NCI-H2107 (cell line): ENCODE data around the gene CNTN6.
"Not testable (repeated sequence)": the region's sequence is repeated elsewhere in the genome, so short reads cannot be mapped to it uniquely, and the experiment has no call there.

Source experiments
- DNase-seq: peaks from one replicate; lab custom pipeline; 2025; lab: John Stamatoyannopoulos, UW

CNTN6 gene

GRCh38 chr3:1288805-1289494 lies 196.1 kb downstream of the CNTN6 start:
- DNase-seq = no peak

- DNase-seq = no peak
Observed at GRCh38 chr3:1292571-1293071, 199.8 kb downstream of the CNTN6 start.

DNA sequence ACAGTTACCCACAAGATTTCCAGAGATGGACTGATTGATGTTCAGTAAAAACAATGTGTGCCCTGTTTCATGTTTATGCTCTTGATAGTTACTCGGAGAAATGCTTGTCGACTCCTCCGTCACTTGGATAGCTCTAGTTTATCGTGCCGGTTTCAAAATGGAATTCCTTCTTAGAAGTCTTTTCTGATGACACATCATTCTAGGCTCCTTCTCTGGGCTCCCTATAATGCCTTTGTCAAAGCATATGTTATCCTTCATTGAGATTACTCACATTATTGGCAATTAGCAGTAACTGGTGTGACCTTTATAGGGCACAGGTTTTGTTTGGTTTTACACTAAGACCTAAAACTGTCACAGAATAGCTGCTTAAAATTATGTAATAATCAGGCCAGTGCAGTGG lies 201.8 kb downstream of the CNTN6 start:
- no peak for DNase-seq

DNA sequence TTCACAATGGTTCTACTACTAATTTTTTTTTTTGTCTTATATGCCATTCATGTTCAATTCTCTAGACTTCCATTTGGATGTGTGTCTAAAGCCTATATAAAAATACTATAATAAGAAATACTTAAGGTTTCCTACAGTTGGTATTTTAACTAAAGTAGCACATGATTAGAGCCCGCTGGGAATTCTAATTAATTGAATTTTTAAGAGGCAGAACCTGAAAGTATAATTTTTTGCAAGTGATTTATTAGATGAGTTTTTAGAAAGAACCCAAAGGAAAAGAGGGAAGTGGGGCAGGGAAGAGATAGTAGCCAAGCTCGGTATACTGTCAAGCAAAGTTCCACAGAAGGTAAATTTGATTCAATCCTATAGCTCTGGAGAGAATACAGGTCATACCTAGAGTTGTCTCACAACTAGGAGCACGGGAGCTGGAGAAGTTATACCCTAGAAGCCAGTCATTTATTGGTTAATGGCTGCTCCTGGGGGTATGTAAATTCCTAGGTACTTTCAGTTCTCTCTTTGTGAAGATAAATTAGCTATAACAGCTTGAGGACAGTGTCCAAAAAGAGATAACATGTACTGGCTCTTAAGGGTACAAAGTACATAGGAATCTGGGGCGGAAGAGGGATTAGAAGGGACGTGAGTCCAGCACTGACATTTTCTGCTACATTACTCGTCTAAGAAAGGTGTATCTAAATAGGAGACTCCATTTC lies 225.6 kb downstream of the CNTN6 start:
- no peak for DNase-seq

- no peak for DNase-seq
Observed at GRCh38 chr3:1326546-1326945, 233.7 kb downstream of the CNTN6 start.

GRCh38 chr3:1330107-1330506 lies 237.3 kb downstream of the CNTN6 start:
- DNase-seq = no peak

DNA sequence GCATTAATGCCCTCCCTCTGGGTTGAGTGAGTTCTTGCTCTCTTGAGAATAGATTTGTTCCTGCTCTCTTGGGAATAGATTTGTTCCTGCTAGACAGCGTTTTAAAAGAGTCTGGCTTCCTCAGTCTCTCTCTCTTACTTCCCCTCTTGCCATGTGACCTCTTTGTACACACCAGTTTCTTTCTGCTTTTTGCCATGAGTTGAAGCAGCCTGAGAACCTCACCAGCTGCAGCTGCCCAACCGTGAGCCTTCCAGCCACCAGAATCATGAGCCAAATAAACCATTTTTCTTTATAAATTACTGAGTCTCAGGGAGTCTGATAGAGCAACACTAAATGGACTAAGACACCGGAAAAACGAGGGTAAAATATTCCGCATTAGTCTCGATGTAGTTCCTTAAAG lies 253.6 kb downstream of the CNTN6 start:
- DNase-seq = no peak

DNA sequence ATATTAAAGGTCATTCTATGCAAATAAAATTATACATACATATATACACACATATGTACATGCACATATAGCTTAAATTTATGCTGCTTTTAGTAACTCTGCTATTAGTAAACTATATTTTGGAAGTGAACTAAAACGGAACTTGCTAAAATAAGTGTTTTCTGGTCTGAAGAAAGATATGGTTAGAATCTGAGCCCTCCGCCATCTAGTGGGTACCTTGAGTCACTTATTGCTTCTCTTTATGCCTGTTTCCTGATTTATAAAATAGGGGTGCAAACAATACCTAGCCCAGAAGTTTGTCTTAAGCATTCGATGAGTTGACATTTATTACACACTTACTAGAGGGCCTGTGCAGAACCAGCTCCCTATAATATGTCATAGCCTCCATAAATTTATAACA lies 255.7 kb downstream of the CNTN6 start:
- DNase-seq = no peak

- DNase-seq = no peak
Observed at GRCh38 chr3:1350885-1351284, 258.1 kb downstream of the CNTN6 start.

- DNase-seq = no peak
Observed at GRCh38 chr3:1355691-1356090, 262.9 kb downstream of the CNTN6 start.

GRCh38 chr3:1356101-1356500 lies 263.3 kb downstream of the CNTN6 start:
- no peak for DNase-seq

DNA sequence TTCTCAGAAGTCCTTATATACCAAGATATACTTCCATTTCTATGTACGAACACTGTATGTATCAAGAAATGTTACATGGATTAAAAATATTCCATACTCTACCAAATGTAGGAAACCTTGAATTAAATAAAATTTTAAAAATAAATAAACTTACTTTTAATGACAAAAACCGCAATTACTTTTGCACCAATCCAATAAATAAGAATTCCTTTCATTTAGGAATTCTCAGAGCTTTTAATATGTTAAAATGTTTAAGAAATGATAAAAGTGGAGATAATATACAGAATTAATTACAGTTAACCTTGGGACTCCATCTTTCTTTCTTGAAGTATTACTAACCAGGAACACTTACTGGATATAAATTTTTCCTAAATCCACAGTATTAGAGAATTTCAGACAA lies 272.7 kb downstream of the CNTN6 start:
- no peak for DNase-seq

GRCh38 chr3:1374471-1374870 lies 281.6 kb downstream of the CNTN6 start:
- DNase-seq = no peak

- DNase-seq = no peak
Observed at GRCh38 chr3:1375145-1375544, 282.3 kb downstream of the CNTN6 start.

- no peak for DNase-seq
Observed at GRCh38 chr3:1380926-1381646, 288.3 kb downstream of the CNTN6 start.

- no peak for DNase-seq
Observed at GRCh38 chr3:1381647-1382036, 288.8 kb downstream of the CNTN6 start.

DNA sequence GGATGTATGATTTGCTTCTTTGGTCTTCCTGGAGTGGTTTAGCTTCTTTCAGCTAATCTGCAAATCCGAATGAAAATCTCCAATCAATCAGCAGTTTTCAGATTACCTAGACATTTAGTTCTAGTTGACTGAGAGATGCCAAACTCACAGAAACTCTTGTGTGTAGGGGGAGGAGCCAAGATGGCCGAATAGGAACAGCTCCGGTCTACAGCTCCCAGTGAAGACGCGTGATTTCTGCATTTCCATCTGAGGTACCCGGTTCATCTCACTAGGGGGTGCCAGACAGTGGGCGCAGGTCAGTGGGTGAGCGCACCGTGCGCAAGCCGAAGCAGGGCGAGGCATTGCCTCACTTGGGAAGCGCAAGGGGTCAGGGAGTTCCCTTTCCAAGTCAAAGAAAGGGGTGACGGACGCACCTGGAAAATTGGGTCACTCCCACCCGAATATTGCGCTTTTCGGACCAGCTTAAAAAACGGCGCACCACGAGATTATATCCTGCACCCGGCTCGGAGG lies 294.6 kb downstream of the CNTN6 start:
- not testable (repeated sequence) for DNase-seq

GRCh38 chr3:1394188-1394587 lies 301.4 kb downstream of the CNTN6 start:
- no peak for DNase-seq

GRCh38 chr3:1400571-1400970 lies 307.7 kb downstream of the CNTN6 start:
- DNase-seq = no peak

DNA sequence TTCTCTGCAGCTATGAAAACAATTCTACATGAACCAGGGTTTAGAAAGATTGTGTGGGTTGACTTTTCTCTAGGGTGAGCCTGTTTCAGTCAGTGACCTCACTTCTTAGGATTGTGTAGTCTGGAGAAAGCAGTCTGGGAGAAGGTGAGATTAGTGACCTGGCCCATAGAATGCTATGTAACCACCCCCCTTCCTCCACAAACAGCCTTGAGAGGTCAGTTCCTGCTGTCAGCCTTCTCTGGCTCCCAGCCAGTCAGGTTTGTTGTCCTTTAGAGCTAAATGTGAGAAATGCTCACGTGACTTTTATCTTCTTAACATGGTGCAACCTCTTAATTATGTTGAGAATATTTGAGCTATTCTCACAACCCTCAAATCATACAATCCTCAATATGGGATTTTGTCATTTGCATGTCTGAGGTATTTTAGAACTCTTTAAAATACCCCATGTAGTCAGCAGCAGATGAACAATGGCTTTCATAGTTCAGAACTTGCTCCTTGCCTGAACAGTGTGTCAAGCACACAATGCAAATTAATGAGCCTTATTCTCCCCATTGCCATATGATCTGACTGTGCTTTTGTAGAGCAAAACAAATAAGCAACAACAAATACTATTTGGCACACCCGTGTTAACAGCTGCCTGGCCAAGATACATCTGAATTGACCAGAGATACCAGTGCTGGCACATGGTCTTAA lies 311.6 kb downstream of the CNTN6 start:
- no peak for DNase-seq

DNA sequence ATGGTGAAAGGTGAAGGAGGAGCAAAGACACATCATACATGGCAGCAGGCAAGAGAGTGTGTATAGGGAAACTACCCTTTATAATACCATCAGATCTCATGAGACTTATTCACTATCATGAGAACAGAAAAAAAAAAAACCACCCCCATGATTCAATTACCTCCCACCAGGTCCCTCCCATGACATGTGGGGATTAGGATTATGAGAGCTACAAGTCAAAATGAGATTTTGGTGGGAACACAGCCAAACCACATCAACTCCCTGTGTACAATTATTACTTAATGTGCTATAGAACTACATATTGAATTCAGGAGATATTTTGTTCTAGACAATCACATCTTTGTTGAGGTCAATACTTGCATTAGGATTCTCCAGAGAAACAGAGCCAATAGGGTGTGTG lies 313.4 kb downstream of the CNTN6 start:
- no peak for DNase-seq

- DNase-seq = no peak
Observed at GRCh38 chr3:1421577-1421976, 328.8 kb downstream of the CNTN6 start.
